ENCODE results near the gene IZUMO1.
A peak's percentile ranks its signal among the peaks of the same experiment; 100 is the strongest.

The IZUMO1 gene

DNA sequence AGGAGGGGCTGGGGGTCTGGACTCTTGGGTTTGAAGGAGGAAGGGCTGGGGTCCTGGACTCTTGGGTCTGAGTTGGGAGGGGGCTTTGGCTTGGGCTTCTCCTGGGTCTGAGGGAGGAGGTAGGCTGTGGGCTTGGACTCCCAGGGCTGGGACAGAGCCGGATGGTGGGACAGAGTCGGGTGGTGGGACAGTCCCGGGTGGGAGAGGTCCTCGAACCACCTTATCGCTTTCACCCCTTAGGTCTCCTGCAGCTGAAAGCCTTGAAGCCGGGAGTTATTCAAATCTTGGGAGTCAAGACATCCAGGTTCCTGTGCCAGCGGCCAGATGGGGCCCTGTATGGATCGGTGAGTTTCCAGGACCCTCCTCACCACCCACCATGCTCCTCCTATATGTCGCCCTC, 10.0 kb upstream of the IZUMO1 start:
- no peak for DNase-seq (ENCODE audit: low read depth)

DNA sequence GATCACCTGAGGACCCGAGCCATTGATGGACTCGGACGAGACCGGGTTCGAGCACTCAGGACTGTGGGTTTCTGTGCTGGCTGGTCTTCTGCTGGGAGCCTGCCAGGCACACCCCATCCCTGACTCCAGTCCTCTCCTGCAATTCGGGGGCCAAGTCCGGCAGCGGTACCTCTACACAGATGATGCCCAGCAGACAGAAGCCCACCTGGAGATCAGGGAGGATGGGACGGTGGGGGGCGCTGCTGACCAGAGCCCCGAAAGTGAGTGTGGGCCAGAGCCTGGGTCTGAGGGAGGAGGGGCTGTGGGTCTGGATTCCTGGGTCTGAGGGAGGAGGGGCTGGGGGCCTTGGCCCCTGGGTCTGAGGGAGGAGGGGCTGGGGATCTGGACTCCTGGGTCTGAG, 9.5 kb upstream of the IZUMO1 start:
- DNase-seq (ENCODE audit: low read depth): no peak
- TF ChIP-seq, protein P1, sequence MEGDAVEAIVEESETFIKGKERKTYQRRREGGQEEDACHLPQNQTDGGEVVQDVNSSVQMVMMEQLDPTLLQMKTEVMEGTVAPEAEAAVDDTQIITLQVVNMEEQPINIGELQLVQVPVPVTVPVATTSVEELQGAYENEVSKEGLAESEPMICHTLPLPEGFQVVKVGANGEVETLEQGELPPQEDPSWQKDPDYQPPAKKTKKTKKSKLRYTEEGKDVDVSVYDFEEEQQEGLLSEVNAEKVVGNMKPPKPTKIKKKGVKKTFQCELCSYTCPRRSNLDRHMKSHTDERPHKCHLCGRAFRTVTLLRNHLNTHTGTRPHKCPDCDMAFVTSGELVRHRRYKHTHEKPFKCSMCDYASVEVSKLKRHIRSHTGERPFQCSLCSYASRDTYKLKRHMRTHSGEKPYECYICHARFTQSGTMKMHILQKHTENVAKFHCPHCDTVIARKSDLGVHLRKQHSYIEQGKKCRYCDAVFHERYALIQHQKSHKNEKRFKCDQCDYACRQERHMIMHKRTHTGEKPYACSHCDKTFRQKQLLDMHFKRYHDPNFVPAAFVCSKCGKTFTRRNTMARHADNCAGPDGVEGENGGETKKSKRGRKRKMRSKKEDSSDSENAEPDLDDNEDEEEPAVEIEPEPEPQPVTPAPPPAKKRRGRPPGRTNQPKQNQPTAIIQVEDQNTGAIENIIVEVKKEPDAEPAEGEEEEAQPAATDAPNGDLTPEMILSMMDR (IDR thresholded peaks at IDR 0.05; ENCODE audit: insufficient read depth, low read depth, low read length, missing control alignments): no peak
- H3K4me3 ChIP-seq (ENCODE audit: low read length): no peak overlapping the region

More for the DNA sequence above, 10.0 kb upstream of the IZUMO1 start:
- TF ChIP-seq, protein P1 (IDR thresholded peaks at IDR 0.05; ENCODE audit: insufficient read depth, low read depth, low read length, missing control alignments): no peak
- no peak overlapping the region for H3K4me3 ChIP-seq (ENCODE audit: low read length)

DNA sequence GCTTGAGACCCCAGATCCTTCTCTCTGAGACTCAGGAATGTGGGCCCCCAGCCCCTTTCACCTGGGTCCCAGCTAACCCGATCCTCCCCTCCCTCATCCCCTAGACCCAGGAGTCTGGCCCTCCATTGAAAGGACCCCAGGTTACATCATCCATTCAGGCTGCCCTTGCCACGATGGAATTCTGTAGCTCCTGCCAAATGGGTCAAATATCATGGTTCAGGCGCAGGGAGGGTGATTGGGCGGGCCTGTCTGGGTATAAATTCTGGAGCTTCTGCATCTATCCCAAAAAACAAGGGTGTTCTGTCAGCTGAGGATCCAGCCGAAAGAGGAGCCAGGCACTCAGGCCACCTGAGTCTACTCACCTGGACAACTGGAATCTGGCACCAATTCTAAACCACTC, 9.1 kb upstream of the IZUMO1 start:
- TF ChIP-seq, protein P1 (IDR thresholded peaks at IDR 0.05; ENCODE audit: insufficient read depth, low read depth, low read length, missing control alignments): no peak
- DNase-seq (ENCODE audit: low read depth): no peak
- no peak overlapping the region for H3K4me3 ChIP-seq (ENCODE audit: low read length)

DNA sequence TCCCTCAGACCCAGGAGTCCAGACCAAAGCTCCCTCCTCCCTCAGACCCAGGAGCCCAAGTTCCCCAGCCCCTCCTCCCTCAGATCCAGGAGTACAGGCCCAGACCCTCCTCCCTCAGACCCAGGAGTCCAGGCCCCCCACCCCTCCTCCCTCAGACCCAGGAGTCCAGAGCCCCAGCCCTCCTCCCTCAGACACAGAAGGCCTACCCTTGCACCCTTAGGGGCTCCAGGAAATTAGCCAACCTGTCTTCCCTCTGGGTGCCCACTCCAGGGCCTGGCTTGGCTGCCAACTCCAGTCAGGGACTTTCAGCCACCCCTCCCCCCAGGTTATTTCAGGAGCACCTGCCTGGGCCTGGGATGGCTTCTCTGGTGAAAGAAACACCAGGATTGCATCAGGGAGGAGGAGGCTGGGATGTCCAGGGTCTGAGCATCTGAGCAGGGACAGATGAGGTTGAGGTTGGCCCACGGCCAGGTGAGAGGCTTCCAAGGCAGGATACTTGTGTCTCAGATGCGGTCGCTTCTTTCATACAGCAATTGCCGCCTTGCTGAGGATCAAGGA, 8.5 kb upstream of the IZUMO1 start, which contains the start of gene FGF21:
Gene FGF21, plus strand, starts transcription at position 441 of the 558 bp plus-strand sequence. CDS start 713 bp downstream, outside the sequence.
- TF ChIP-seq, protein P1 (IDR thresholded peaks at IDR 0.05; ENCODE audit: insufficient read depth, low read depth, low read length, missing control alignments): no peak

DNA sequence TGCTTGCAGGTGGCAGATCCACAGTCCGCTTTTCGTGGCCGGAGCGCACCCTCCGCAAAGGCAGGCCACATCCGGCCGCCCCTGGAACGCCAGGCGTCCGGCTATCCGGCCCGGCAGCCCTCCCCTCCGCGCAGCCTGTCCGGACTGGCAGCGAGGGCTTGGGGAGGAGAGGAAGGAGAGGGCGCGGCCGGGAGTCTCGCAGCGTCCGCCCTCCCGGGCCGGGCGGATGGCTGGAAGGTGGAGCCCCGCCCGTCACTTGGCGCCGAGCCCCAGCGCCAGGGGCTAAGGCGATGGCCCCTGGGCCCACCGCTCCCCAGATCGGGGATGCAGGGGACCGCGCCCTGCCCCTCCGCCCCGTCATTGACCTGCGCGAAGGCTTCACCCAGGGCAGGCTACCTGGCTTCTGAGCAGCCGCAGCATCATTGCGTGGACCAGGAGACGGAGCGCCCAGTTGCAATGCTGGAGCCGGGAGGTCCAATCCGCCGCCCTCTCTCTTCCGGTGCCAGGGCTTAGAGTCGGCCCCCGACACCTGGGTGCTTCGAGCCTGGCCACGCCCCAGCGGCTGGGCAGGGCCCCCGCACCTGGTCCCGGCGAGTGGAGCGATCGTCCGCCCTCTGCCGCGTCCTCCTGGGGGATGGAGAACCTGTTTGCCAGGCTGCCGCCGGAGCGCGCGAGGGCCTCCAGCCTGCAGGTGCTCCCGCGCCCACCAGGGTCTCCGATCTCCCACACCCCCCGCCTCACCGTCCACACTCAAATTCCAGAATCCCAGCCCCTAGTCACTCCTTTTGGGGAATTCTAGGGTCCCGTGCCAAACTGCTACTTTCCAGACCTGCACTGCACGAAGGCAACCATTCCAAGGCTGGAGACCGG, 6.0 kb upstream of the IZUMO1 start, which contains the start of gene FUT1:
Gene FUT1, minus strand, starts transcription at position 146 of the 870 bp plus-strand sequence. CDS start 1,360 bp downstream, outside the sequence.
- H3K4me3 ChIP-seq (ENCODE audit: low read length): peak within 1 kb of the TSS; percentile 77

More for the DNA sequence above, 8.5 kb upstream of the IZUMO1 start, which contains the start of gene FGF21:
- no peak for DNase-seq (ENCODE audit: low read depth)
- H3K4me3 ChIP-seq (ENCODE audit: low read length): no peak within 1 kb of the TSS

DNA sequence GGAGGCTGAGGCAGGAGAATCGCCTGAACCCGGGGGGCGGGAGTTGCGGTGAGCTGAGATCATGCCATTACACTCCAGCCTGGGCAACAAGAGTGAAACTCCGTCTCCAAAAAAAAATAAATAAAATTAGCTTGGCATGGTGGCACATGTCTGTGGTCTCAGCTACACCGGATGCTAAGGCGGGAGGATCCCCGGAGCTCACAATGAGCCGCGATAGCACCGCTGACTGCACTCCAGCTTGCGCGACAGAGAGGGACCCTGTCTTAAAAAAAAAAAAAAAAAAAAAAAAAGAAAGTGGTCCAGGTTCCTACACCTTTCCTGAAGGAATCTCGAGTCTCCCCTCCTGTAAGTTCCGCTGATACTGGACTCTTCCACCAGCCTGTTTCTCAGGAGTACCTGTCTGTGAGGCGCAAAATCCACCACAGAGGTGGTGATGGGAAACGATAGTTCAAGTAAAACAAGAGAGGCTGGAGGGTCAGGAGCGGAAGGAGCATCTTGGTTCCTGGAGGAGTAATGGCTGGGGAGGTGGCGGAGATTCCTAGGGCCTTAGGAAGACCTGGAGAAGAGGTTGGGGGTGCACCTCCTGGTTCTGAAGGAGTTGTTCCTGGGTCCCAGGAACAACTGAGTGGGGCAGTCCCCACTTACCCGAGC, 5.3 kb upstream of the IZUMO1 start:
- no peak for DNase-seq (ENCODE audit: low read depth)
- peak overlapping the region; percentile 77 for H3K4me3 ChIP-seq (ENCODE audit: low read length)
- TF ChIP-seq, protein P1 (IDR thresholded peaks at IDR 0.05; ENCODE audit: insufficient read depth, low read depth, low read length, missing control alignments): no peak

More for the DNA sequence above, 6.0 kb upstream of the IZUMO1 start, which contains the start of gene FUT1:
- TF ChIP-seq, protein P1 (IDR thresholded peaks at IDR 0.05; ENCODE audit: insufficient read depth, low read depth, low read length, missing control alignments): no peak
- peak; percentile 96 for DNase-seq (ENCODE audit: low read depth)

Measured in epithelial cell of esophagus (primary cell).